GM12878 (cell line): ENCODE data around the gene PITRM1. TPM values are rescaled to one million over a fixed set of nuclear protein-coding genes. Genes with fewer than 3 reads are reported as not detected.

Experiments
- ATAC-seq: fragments of 200-7000 bp; cut with Tn5 transposase; 3 replicates; pipeline ENCODE4 v1.9.1; 2020; ENCODE audit warnings: mild to moderate bottlenecking, moderate library complexity
- BruUV-seq: library from RNA; stranded (reverse); fragments of 400-500 nt; replicated peaks from 2 replicates; lab custom pipeline; 2021; lab: Mats Ljungman, UMichigan
- CTCF ChIA-PET: fragments of 300-600 bp; sonication (Branson Sonifier 250); formaldehyde crosslinking; extraction: SDS; loops from one replicate; lab custom pipeline; 2021; ENCODE audit warnings: inconsistent platforms; lab: Yijun Ruan, JAX
- POLR2A ChIA-PET: fragments of 350-600 bp; formaldehyde crosslinking; extraction: SDS; loops from one replicate; lab custom pipeline; 2021; ENCODE audit warnings: inconsistent platforms; lab: Charles Lee
- RAD21 ChIA-PET: fragments of 300-600 bp; sonication (Branson Sonifier 250); formaldehyde crosslinking; loops from one replicate; lab custom pipeline; 2023; ENCODE audit warnings: antibody characterized with exemption; ENCODE audit not compliant: unreplicated experiment; lab: Charles Lee
- SMC1A ChIA-PET: fragments of 300-600 bp; sonication (Branson Sonifier 250); formaldehyde crosslinking; loops from one replicate; lab custom pipeline; 2023; ENCODE audit not compliant: unreplicated experiment, uncharacterized antibody; lab: Charles Lee
- DNase-seq: peaks from one replicate; pipeline ENCODE4 v3.0.0-alpha.2; 2011; ENCODE audit warnings: low read depth, low spot score
- FAIRE-seq: peaks from 3 replicates; lab custom pipeline; 2011; peaks lifted over from hg19 to GRCh38; lab: Jason Lieb, UNC
- H2AFZ ChIP-seq: 2 replicates; pipeline ENCODE4 v1.6.0; 2011; ENCODE audit warnings: low read depth, low read length, control low read depth; ENCODE audit not compliant: control insufficient read depth
- H3K27ac ChIP-seq: 2 replicates; pipeline ENCODE4 v1.5.1; 2011; ENCODE audit warnings: control low read depth; ENCODE audit not compliant: control insufficient read depth, insufficient read depth
- H3K27me3 ChIP-seq, 2 experiments: replicated peaks in 1 of 2; 2 replicates each; pipeline versions ENCODE4 v1.6.0 to v1.6.1; 2011; ENCODE audit warnings: low read length in 1 of 2; ENCODE audit not compliant: control insufficient read depth in 2 of 2, insufficient read depth in 2 of 2
- H3K36me3 ChIP-seq, 2 experiments: 2 replicates each; pipeline ENCODE4 v1.5.1; 2011; ENCODE audit warnings: low read length in 1 of 2; ENCODE audit not compliant: control insufficient read depth in 2 of 2, insufficient read depth in 2 of 2
- H3K4me1 ChIP-seq: 2 replicates; pipeline ENCODE4 v1.6.1; 2011; ENCODE audit warnings: mild to moderate bottlenecking, low read length, moderate library complexity, mixed read lengths; ENCODE audit not compliant: control insufficient read depth, insufficient read depth
- H3K4me2 ChIP-seq: 2 replicates; pipeline ENCODE4 v1.6.0; 2011; ENCODE audit warnings: control low read depth; ENCODE audit not compliant: control insufficient read depth, insufficient read depth
- H3K4me3 ChIP-seq: fragments of 200-600 bp; sonication (generic); 2 replicates; pipeline ENCODE4 v1.5.1; 2016
- H3K79me2 ChIP-seq: 2 replicates; pipeline ENCODE4 v1.6.0; 2011; ENCODE audit warnings: low read length; ENCODE audit not compliant: control insufficient read depth, insufficient read depth
- H3K9ac ChIP-seq: 2 replicates; pipeline ENCODE4 v1.8.0; 2011; ENCODE audit warnings: low read length, control low read depth, mixed read lengths; ENCODE audit not compliant: control insufficient read depth, insufficient read depth
- H3K9me3 ChIP-seq: replicated peaks from 3 replicates; pipeline ENCODE4 v1.5.1; 2011; ENCODE audit warnings: mild to moderate bottlenecking, low read length; ENCODE audit not compliant: control insufficient read depth, insufficient read depth
- H4K20me1 ChIP-seq: 2 replicates; pipeline ENCODE4 v1.6.0; 2011; ENCODE audit not compliant: control insufficient read depth, insufficient read depth
- GABPA ChIP-seq: IDR thresholded peaks from 2 replicates; pipeline ENCODE4 v1.6.1; 2014; ENCODE audit warnings: antibody characterized with exemption, low read depth, mild to moderate bottlenecking, inconsistent platforms
- HSF1 ChIP-seq: fragments of 150-350 bp; IDR thresholded peaks from 2 replicates; pipeline ENCODE4 v1.6.1; 2014; ENCODE audit warnings: mild to moderate bottlenecking, low read depth, low read length
- MTA2 ChIP-seq: fragments of 450-650 bp; IDR thresholded peaks from 2 replicates; pipeline ENCODE4 v1.6.1; 2016; ENCODE audit warnings: low read depth, mild to moderate bottlenecking, moderate library complexity
- NFIC ChIP-seq: IDR thresholded peaks from 2 replicates; pipeline ENCODE4 v1.6.1; 2012; ENCODE audit warnings: low read depth, mild to moderate bottlenecking, inconsistent platforms, low read length, moderate library complexity
- NKRF ChIP-seq: fragments of 450-650 bp; conservative IDR thresholded peaks from 2 replicates; pipeline ENCODE4 v1.6.1; 2017; ENCODE audit warnings: mild to moderate bottlenecking, moderate library complexity
- NR2C1 ChIP-seq: fragments of 450-650 bp; IDR thresholded peaks from 2 replicates; pipeline ENCODE4 v1.6.1; 2017; ENCODE audit warnings: antibody characterized with exemption, mild to moderate bottlenecking, moderate library complexity
- PAX8 ChIP-seq: fragments of 450-650 bp; IDR thresholded peaks from 2 replicates; pipeline ENCODE4 v1.6.1; 2017; ENCODE audit warnings: mild to moderate bottlenecking, moderate library complexity
- RELA ChIP-seq: fragments of 450-650 bp; IDR thresholded peaks from 2 replicates; pipeline ENCODE4 v1.8.0; 2014; ENCODE audit warnings: borderline replicate concordance; ENCODE audit not compliant: partially characterized antibody
- WRNIP1 ChIP-seq: IDR thresholded peaks from 2 replicates; pipeline ENCODE4 v1.6.1; 2011; ENCODE audit warnings: low read depth, low read length, improper control_type of control experiment, borderline replicate concordance
- WGBS: methylation state at CpG from one replicate; pipeline ENCODE4 v1.1.6; 2016; ENCODE audit warnings: low lambda C conversion rate; ENCODE audit not compliant: insufficient replicate concordance, insufficient coverage; ENCODE audit errors: missing lambda C conversion rate; 5-methylcytosine and 5-hydroxymethylcytosine counted together
- in situ Hi-C: fragments of 300-500 bp; cut with MboI; formaldehyde crosslinking; loops from 9 replicates; pipeline ENCODE4 v1.14.3; 2018; ENCODE audit warnings: mixed read lengths
- intact Hi-C: fragments of 100-400 bp; cut with micrococcal nuclease; formaldehyde crosslinking; loops from one replicate; pipeline ENCODE4 v1.14.2; 2022; ENCODE audit not compliant: unreplicated experiment
- polyA plus RNA-seq, 11 experiments: library from polyadenylated mRNA; depleted of rRNA in 4 of 11; unstranded in 6 of 11; stranded (reverse) in 5 of 11; fragments of >200 nt; fragmentation: Nextera tagmentation in 4 of 11; fragmentation: Illumina TruSeq in 1 of 11; extraction: Ambion mirVana in 4 of 11; extraction: Trizol in 1 of 11; gene quantifications; 1 replicate in 1 of 11; 2 replicates in 10 of 11; pipeline versions ENCODE4 v1.2.1 to v1.2.3, GENCODE V29; 2011 to 2016; ENCODE audit warnings: inconsistent platforms in 2 of 11, missing spikeins in 2 of 11, low read depth in 1 of 11
- total RNA-seq, 4 experiments: library from RNA; depleted of rRNA in 3 of 4; stranded (reverse); fragments of >200 nt in 3 of 4; fragmentation: Illumina TruSeq in 1 of 4; extraction: Trizol in 1 of 4; gene quantifications; 2 replicates each; pipeline versions ENCODE4 v1.2.1 to v1.2.3, GENCODE V29; 2013 to 2021

PITRM1 gene
- total and polyA plus RNA-seq, 10 of the 15 experiments (the other 5 are each of a cell fraction or from before 2014, with no cell fraction given), result 15.5 to 53.0 (median 45.0) TPM

- Histone ChIP-seq H3K4me2 (no peak overlapping the region), H3K4me3 (no peak overlapping the region), H4K20me1 (no peaks in the 10 kb centered on the region), H3K27me3 (no peaks in the 10 kb centered on the region), H3K9ac (no peak overlapping the region), H3K4me1 (peaks cover 5% of the 10 kb centered on the region), H3K36me3 (peaks cover 8 to 26% of the 10 kb centered on the region in 2 experiments), H3K79me2 (peaks cover 11% of the 10 kb centered on the region), H3K27ac (no peak overlapping the region), H2AFZ (no peak overlapping the region), H3K9me3 (no peaks in the 10 kb centered on the region; the same call in 2 of the 3 replicates)
- no TSS peak for BruUV-seq
- no peak for ATAC-seq
- ChIA-PET SMC1A (no interaction called here), RAD21 (no interaction called here), CTCF (interaction anchor here (1.3 kb wide), 1 partner anchor 12 kb away, joined by 4 read pairs; no protein-coding TSS in a partner anchor), POLR2A (no interaction called here)
- 98% methylated on average over 10 of the region's 10 CpGs for WGBS
- in situ Hi-C loops (no loop called here), intact Hi-C loops (no loop called here)
- no peak for FAIRE-seq
- DNase-seq, result no peak
- TF ChIP-seq NFIC, result no peak
- TF ChIP-seq WRNIP1, result no peak
- no peak for TF ChIP-seq HSF1
- no peak for TF ChIP-seq RELA
- no peak for TF ChIP-seq PAX8
- TF ChIP-seq GABPA, result no peak
- TF ChIP-seq MTA2, result no peak
- no peak for TF ChIP-seq NKRF
- TF ChIP-seq NR2C1, result no peak
Observed at GRCh38 chr10:3169271-3169670, 3.3 kb downstream of the PITRM1 start.
